Liver (tissue), 9 donors: Measurements from ENCODE around the gene INPP4B. TPM values are rescaled to one million over a fixed set of nuclear protein-coding genes. Genes with fewer than 3 reads are reported as not detected.
A peak's percentile ranks its signal among the peaks of the same experiment; 100 is the strongest.

ENCODE experiments used
- DNase-seq: peaks from one replicate; pipeline ENCODE4 v3.0.0-alpha.2; 2017; ENCODE audit warnings: low spot score
- H3K27ac ChIP-seq, 2 donors: one replicate each; pipeline ENCODE4 v1.7.0; 2013; ENCODE audit warnings: inconsistent platforms in 2 of 2, low read length in 2 of 2, control low read depth in 1 of 2, low read depth in 1 of 2, mild to moderate bottlenecking in 1 of 2
- H3K27me3 ChIP-seq, 4 donors: one replicate each; pipeline versions ENCODE4 v1.6.1 to v1.7.0; 2013; ENCODE audit warnings: low read length in 3 of 4, inconsistent platforms in 1 of 4, mild to moderate bottlenecking in 1 of 4, moderate library complexity in 1 of 4; ENCODE audit not compliant: control insufficient read depth in 4 of 4, insufficient read depth in 4 of 4
- H3K36me3 ChIP-seq, 4 donors: one replicate each; pipeline versions ENCODE4 v1.6.1 to v1.7.0; 2013; ENCODE audit warnings: low read length in 3 of 4, mild to moderate bottlenecking in 3 of 4, low read depth in 1 of 4, moderate library complexity in 1 of 4; ENCODE audit not compliant: control insufficient read depth in 4 of 4, insufficient read depth in 3 of 4
- H3K4me1 ChIP-seq, 4 donors: one replicate each; pipeline versions ENCODE4 v1.6.1 to v1.7.0; 2013; ENCODE audit warnings: low read length in 3 of 4, mild to moderate bottlenecking in 3 of 4, moderate library complexity in 1 of 4; ENCODE audit not compliant: control insufficient read depth in 4 of 4, insufficient read depth in 4 of 4
- H3K4me3 ChIP-seq, 3 donors: one replicate each; pipeline versions ENCODE4 v1.6.1 to v1.7.0; 2013; ENCODE audit warnings: low read length in 3 of 3, control low read depth in 1 of 3, low read depth in 1 of 3, mild to moderate bottlenecking in 1 of 3
- H3K9ac ChIP-seq, 2 donors: one replicate each; pipeline ENCODE4 v1.7.0; 2013; ENCODE audit warnings: low read length in 2 of 2, mild to moderate bottlenecking in 2 of 2, moderate library complexity in 2 of 2, control low read depth in 1 of 2, low read depth in 1 of 2
- H3K9me3 ChIP-seq, 4 donors: one replicate each; pipeline versions ENCODE4 v1.6.1 to v1.7.0; 2013; ENCODE audit warnings: low read length in 3 of 4; ENCODE audit not compliant: control insufficient read depth in 4 of 4
- EGR1 ChIP-seq, 2 donors: IDR thresholded peaks; 2 replicates each; pipeline ENCODE4 v1.6.1; 2016 to 2018; ENCODE audit warnings: antibody characterized with exemption in 2 of 2, low read depth in 2 of 2
- FOXA1 ChIP-seq: IDR thresholded peaks from 2 replicates; pipeline ENCODE4 v1.6.1; 2016; ENCODE audit warnings: antibody characterized with exemption
- FOXA2 ChIP-seq: IDR thresholded peaks from 2 replicates; pipeline ENCODE4 v1.6.1; 2016; ENCODE audit warnings: antibody characterized with exemption
- HNF4G ChIP-seq: IDR thresholded peaks from 2 replicates; pipeline ENCODE4 v1.6.1; 2016; ENCODE audit warnings: antibody characterized with exemption
- JUND ChIP-seq, 2 donors: IDR thresholded peaks; 2 replicates each; pipeline ENCODE4 v1.6.1; 2016; ENCODE audit warnings: antibody characterized with exemption in 2 of 2
- NR2F2 ChIP-seq: IDR thresholded peaks from 2 replicates; pipeline ENCODE4 v1.6.1; 2016; ENCODE audit warnings: antibody characterized with exemption
- RXRA ChIP-seq, 2 donors: IDR thresholded peaks; 2 replicates each; pipeline ENCODE4 v1.6.1; 2017 to 2018; ENCODE audit warnings: antibody characterized with exemption in 2 of 2, mild to moderate bottlenecking in 1 of 2
- SP1 ChIP-seq: IDR thresholded peaks from 2 replicates; pipeline ENCODE4 v1.6.1; 2018; ENCODE audit warnings: antibody characterized with exemption, mild to moderate bottlenecking
- YY1 ChIP-seq: IDR thresholded peaks from 2 replicates; pipeline ENCODE4 v1.6.1; 2016; ENCODE audit warnings: antibody characterized with exemption, mild to moderate bottlenecking
- WGBS: extraction: QIAGEN DNeasy Blood & Tissue Kit; methylation state at CpG from one replicate; pipeline ENCODE4 v1.1.7; 2013; 5-methylcytosine and 5-hydroxymethylcytosine counted together
- polyA plus RNA-seq, 2 donors: library from polyadenylated mRNA; stranded (reverse) in 1 of 2; unstranded in 1 of 2; fragments of 200-250 nt in 1 of 2; fragments of >200 nt in 1 of 2; fragmentation: Nextera tagmentation in 1 of 2; extraction: Ambion mirVana in 1 of 2; gene quantifications; one replicate each; pipeline versions ENCODE4 v1.2.1 to v1.2.3, GENCODE V29; 2013 to 2015
- total RNA-seq, 2 donors: library from RNA; depleted of rRNA; stranded (reverse); fragments of >200 nt; gene quantifications; one replicate each; pipeline ENCODE4 v1.2.3, GENCODE V29; 2014
- TF ChIP-seq, protein P1 (sequence below): IDR thresholded peaks from 2 replicates; pipeline ENCODE4 v1.6.1; 2016; ENCODE audit warnings: antibody characterized with exemption, mild to moderate bottlenecking
- TF ChIP-seq, protein P2 (sequence below): fragments of 150-350 bp; IDR thresholded peaks from 2 replicates; pipeline ENCODE4 v1.5.1; 2017; ENCODE audit warnings: improper control_type of control experiment, low read depth, low read length; ENCODE audit not compliant: missing input control
- TF ChIP-seq, protein P3 (sequence below): IDR thresholded peaks from 2 replicates; pipeline ENCODE4 v1.6.1; 2016; ENCODE audit warnings: antibody characterized with exemption
- TF ChIP-seq, protein P4 (sequence below): IDR thresholded peaks from 2 replicates; pipeline ENCODE4 v1.6.1; 2016; ENCODE audit warnings: antibody characterized with exemption
- donor health status: healthy.
- donor health status: healthy.
- donor health status: healthy.
- donor health status: healthy.
- donor health status: healthy.

Gene INPP4B
- total and polyA plus RNA-seq, 4 donors: 0.43 to 2.8 (median 1.6) TPM

DNA sequence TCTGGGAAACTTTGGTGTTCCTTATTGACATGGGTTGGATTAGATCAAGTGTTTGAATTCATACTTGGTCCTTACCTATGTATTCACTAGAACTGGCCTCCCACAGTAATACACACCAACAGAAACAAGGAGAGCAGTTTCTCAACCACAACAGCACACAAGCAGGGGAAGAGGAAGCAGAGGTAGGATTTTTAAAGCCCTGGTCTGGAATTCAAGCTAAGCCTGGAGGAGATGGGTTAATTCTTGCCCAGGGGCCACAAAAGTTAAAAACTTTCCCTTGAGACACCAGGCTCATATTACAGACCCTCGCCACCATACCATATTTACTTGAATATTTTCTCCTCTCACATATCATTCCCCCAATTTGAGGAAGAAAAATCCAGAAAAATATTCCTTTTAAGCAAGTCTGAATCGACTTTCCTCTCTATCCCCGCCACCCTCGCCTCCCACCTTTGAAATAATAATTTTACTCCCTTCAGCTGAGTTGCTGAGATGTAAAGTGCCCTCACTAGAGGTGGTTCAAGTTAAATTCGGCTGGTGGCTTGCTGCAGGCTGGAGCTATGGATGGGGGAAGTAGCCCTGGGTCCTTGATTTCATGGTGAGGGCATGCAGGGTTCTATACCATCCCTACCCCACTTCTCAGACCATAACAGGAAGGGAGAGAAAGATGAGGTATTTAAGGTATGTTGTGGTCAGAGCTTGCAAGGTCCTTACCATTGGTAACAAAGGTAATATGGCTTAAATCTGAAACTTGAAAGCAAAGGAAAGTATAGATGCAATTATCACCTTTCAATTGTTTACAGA is 440.2 kb downstream of the INPP4B start:
- H3K4me3 ChIP-seq: peak overlapping the region in 1 of 3 donors; percentile 36
- H3K27ac ChIP-seq: peak overlapping the region; percentile 1 to 8
- WGBS: 68% methylated on average over 5 of the region's 5 CpGs
- H3K36me3 ChIP-seq: no peaks in the 10 kb centered on the region
- TF ChIP-seq FOXA1 (no peak), FOXA2 (no peak), NR2F2 (no peak), HNF4G (no peak), SP1 (no peak), EGR1 (IDR thresholded peaks at IDR 0.05; ENCODE audit: low read depth in 2 of 2) (no peak), RXRA (IDR thresholded peaks at IDR 0.05) (no peak)
- TF ChIP-seq, protein P1, sequence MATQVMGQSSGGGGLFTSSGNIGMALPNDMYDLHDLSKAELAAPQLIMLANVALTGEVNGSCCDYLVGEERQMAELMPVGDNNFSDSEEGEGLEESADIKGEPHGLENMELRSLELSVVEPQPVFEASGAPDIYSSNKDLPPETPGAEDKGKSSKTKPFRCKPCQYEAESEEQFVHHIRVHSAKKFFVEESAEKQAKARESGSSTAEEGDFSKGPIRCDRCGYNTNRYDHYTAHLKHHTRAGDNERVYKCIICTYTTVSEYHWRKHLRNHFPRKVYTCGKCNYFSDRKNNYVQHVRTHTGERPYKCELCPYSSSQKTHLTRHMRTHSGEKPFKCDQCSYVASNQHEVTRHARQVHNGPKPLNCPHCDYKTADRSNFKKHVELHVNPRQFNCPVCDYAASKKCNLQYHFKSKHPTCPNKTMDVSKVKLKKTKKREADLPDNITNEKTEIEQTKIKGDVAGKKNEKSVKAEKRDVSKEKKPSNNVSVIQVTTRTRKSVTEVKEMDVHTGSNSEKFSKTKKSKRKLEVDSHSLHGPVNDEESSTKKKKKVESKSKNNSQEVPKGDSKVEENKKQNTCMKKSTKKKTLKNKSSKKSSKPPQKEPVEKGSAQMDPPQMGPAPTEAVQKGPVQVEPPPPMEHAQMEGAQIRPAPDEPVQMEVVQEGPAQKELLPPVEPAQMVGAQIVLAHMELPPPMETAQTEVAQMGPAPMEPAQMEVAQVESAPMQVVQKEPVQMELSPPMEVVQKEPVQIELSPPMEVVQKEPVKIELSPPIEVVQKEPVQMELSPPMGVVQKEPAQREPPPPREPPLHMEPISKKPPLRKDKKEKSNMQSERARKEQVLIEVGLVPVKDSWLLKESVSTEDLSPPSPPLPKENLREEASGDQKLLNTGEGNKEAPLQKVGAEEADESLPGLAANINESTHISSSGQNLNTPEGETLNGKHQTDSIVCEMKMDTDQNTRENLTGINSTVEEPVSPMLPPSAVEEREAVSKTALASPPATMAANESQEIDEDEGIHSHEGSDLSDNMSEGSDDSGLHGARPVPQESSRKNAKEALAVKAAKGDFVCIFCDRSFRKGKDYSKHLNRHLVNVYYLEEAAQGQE: no peak
- TF ChIP-seq, protein P2, sequence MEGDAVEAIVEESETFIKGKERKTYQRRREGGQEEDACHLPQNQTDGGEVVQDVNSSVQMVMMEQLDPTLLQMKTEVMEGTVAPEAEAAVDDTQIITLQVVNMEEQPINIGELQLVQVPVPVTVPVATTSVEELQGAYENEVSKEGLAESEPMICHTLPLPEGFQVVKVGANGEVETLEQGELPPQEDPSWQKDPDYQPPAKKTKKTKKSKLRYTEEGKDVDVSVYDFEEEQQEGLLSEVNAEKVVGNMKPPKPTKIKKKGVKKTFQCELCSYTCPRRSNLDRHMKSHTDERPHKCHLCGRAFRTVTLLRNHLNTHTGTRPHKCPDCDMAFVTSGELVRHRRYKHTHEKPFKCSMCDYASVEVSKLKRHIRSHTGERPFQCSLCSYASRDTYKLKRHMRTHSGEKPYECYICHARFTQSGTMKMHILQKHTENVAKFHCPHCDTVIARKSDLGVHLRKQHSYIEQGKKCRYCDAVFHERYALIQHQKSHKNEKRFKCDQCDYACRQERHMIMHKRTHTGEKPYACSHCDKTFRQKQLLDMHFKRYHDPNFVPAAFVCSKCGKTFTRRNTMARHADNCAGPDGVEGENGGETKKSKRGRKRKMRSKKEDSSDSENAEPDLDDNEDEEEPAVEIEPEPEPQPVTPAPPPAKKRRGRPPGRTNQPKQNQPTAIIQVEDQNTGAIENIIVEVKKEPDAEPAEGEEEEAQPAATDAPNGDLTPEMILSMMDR: no peak
- TF ChIP-seq, protein P3, sequence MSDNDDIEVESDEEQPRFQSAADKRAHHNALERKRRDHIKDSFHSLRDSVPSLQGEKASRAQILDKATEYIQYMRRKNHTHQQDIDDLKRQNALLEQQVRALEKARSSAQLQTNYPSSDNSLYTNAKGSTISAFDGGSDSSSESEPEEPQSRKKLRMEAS: no peak
- TF ChIP-seq, protein P4, sequence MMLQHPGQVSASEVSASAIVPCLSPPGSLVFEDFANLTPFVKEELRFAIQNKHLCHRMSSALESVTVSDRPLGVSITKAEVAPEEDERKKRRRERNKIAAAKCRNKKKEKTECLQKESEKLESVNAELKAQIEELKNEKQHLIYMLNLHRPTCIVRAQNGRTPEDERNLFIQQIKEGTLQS: no peak
- no peaks in the 10 kb centered on the region for H3K9me3 ChIP-seq
- no peak overlapping the region for H3K9ac ChIP-seq
- peaks cover 0 to 3% (median 0%) of the 10 kb centered on the region in 4 donors for H3K4me1 ChIP-seq
- DNase-seq: no peak
- H3K27me3 ChIP-seq: peaks cover 0 to 2% (median 0%) of the 10 kb centered on the region in 4 donors

DNA sequence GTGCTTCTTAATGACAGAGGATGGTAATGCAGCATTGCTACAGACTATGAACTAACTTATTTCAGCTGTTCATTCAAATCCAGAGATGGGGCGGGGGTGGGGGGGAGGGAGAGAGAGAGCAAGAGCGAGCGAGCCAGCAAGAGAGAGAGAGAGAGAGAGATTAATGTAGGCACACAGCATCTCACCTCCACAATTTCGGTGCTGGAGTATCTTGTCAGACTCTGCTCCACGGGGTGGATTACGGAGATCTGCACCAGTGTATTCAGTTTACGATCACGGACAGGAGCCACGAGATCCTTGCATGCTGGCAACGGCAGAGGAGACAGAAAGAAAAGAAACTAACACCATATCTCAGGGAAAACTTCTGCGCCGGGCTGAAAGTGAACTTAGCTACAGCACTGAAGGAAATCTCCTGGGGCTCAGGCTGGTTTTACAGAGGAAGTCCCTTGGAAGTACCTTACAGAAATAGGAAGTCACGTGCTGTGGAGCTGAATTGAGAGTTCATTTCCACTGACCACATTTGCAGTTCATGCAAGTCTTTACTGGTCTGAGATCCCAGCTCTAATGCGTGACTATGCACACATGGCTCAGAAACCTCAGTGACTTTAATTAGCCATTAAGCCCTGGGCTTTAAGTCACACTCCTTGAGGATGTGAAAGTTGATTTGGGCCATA is 440.9 kb downstream of the INPP4B start:
- H3K4me1 ChIP-seq: peaks cover 0 to 3% (median 0%) of the 10 kb centered on the region in 4 donors
- WGBS: 12% methylated on average over 14 of the region's 14 CpGs

More for the DNA sequence above, 440.9 kb downstream of the INPP4B start:
- H3K36me3 ChIP-seq: no peaks in the 10 kb centered on the region
- TF ChIP-seq YY1: no peak
- TF ChIP-seq, protein P1: no peak
- TF ChIP-seq, protein P2: no peak
- no peak for TF ChIP-seq FOXA2
- no peak for TF ChIP-seq JUND (IDR thresholded peaks at IDR 0.05)
- no peak for TF ChIP-seq HNF4G
- no peak for TF ChIP-seq EGR1 (IDR thresholded peaks at IDR 0.05; ENCODE audit: low read depth in 2 of 2)
- TF ChIP-seq, protein P3: peak; percentile 58
- peak; percentile 34 for DNase-seq
- H3K9ac ChIP-seq: no peak overlapping the region
- H3K4me3 ChIP-seq: peak overlapping the region in 2 of 3 donors; percentile 13 to 36
- no peaks in the 10 kb centered on the region for H3K9me3 ChIP-seq
- H3K27me3 ChIP-seq: peaks cover 0 to 2% (median 0%) of the 10 kb centered on the region in 4 donors
- H3K27ac ChIP-seq: peak overlapping the region; percentile 1 to 8
